Mesenchymal stem cell (in vitro differentiated cells and primary cell): ENCODE results near the gene TRIOBP.
"Not testable (repeated sequence)": the region's sequence is repeated elsewhere in the genome, so short reads cannot be mapped to it uniquely, and the experiment has no call there.

Source experiments
- DNase-seq: peaks from one replicate; pipeline ENCODE4 v3.0.0-alpha.2; 2013
- H2AFZ ChIP-seq: one replicate; pipeline ENCODE4 v1.6.1; 2013; ENCODE audit warnings: low read depth, mild to moderate bottlenecking, control low read depth, inconsistent platforms, low read length, moderate library complexity
- H2AK5ac ChIP-seq: 2 replicates; pipeline ENCODE4 v1.6.1; 2013; ENCODE audit warnings: low read length, moderate library complexity, mild to moderate bottlenecking, inconsistent platforms; ENCODE audit not compliant: severe bottlenecking
- H2BK120ac ChIP-seq: one replicate; pipeline ENCODE4 v1.6.1; 2013; ENCODE audit warnings: low read depth, mild to moderate bottlenecking, inconsistent platforms, low read length, moderate library complexity
- H2BK12ac ChIP-seq, 2 experiments: one replicate each; pipeline ENCODE4 v1.6.1; 2013; ENCODE audit warnings: inconsistent platforms in 2 of 2, low read length in 2 of 2, mild to moderate bottlenecking in 2 of 2, moderate library complexity in 2 of 2, control low read depth in 1 of 2
- H2BK15ac ChIP-seq: one replicate; pipeline ENCODE4 v1.6.1; 2013; ENCODE audit warnings: mild to moderate bottlenecking, low read depth, inconsistent platforms; ENCODE audit not compliant: poor library complexity, severe bottlenecking
- H2BK5ac ChIP-seq: 2 replicates; pipeline ENCODE4 v1.6.1; 2013; ENCODE audit warnings: low read depth, mild to moderate bottlenecking, low read length, control low read depth, inconsistent platforms; ENCODE audit not compliant: poor library complexity, severe bottlenecking
- H3K14ac ChIP-seq, 2 experiments: one replicate each; pipeline ENCODE4 v1.6.1; 2013; ENCODE audit warnings: inconsistent platforms in 2 of 2, low read length in 2 of 2, control low read depth in 1 of 2, mild to moderate bottlenecking in 1 of 2, moderate library complexity in 1 of 2
- H3K18ac ChIP-seq, 2 experiments: one replicate each; pipeline ENCODE4 v1.6.1; 2013; ENCODE audit warnings: inconsistent platforms in 2 of 2, low read length in 2 of 2, control low read depth in 1 of 2, low read depth in 1 of 2, mild to moderate bottlenecking in 1 of 2
- H3K23ac ChIP-seq, 2 experiments: one replicate each; pipeline ENCODE4 v1.6.1; 2013; ENCODE audit warnings: inconsistent platforms in 2 of 2, low read length in 2 of 2, mild to moderate bottlenecking in 2 of 2, moderate library complexity in 2 of 2, control low read depth in 1 of 2
- H3K27ac ChIP-seq: 2 replicates; pipeline ENCODE4 v1.5.1; 2013; ENCODE audit warnings: mild to moderate bottlenecking, moderate library complexity, low read length, control low read depth, inconsistent platforms; ENCODE audit not compliant: poor library complexity, severe bottlenecking
- H3K27me3 ChIP-seq, 2 experiments: 2 replicates each; pipeline versions ENCODE4 v1.6.1 to v1.7.0; 2013; ENCODE audit warnings: low read length in 2 of 2, mild to moderate bottlenecking in 2 of 2, moderate library complexity in 2 of 2, control low read depth in 1 of 2, inconsistent platforms in 1 of 2; ENCODE audit not compliant: control insufficient read depth in 1 of 2, insufficient read depth in 1 of 2
- H3K36me3 ChIP-seq, 2 experiments: 2 replicates each; pipeline versions ENCODE4 v1.6.1 to v1.7.0; 2013; ENCODE audit warnings: low read length in 2 of 2, control low read depth in 1 of 2, inconsistent platforms in 1 of 2, low read depth in 1 of 2, mild to moderate bottlenecking in 1 of 2; ENCODE audit not compliant: insufficient read depth in 2 of 2, control insufficient read depth in 1 of 2
- H3K4ac ChIP-seq, 2 experiments: one replicate each; pipeline ENCODE4 v1.6.1; 2013; ENCODE audit warnings: inconsistent platforms in 2 of 2, low read length in 2 of 2, mild to moderate bottlenecking in 2 of 2, moderate library complexity in 2 of 2, control low read depth in 1 of 2, low read depth in 1 of 2
- H3K4me1 ChIP-seq: 2 replicates; pipeline ENCODE4 v1.6.1; 2013; ENCODE audit warnings: low read depth, low read length, control low read depth; ENCODE audit not compliant: control insufficient read depth, insufficient read depth
- H3K4me2 ChIP-seq: 2 replicates; pipeline ENCODE4 v1.6.1; 2013; ENCODE audit warnings: low read length, mild to moderate bottlenecking, inconsistent platforms; ENCODE audit not compliant: poor library complexity, severe bottlenecking
- H3K4me3 ChIP-seq, 2 experiments: 2 replicates each; pipeline versions ENCODE4 v1.5.1 to v1.7.0; 2013; ENCODE audit warnings: low read length in 2 of 2, mild to moderate bottlenecking in 2 of 2, control low read depth in 1 of 2, low read depth in 1 of 2; ENCODE audit not compliant: insufficient read depth in 1 of 2
- H3K79me1 ChIP-seq: replicated peaks from 2 replicates; pipeline ENCODE4 v1.6.1; 2013; ENCODE audit warnings: mild to moderate bottlenecking, control low read depth, low read length, inconsistent platforms; ENCODE audit not compliant: poor library complexity, severe bottlenecking
- H3K9ac ChIP-seq: 2 replicates; pipeline ENCODE4 v1.7.0; 2013; ENCODE audit warnings: mild to moderate bottlenecking, low read length, moderate library complexity
- H3K9me3 ChIP-seq: 2 replicates; pipeline ENCODE4 v1.7.0; 2013; ENCODE audit warnings: mild to moderate bottlenecking, low read length; ENCODE audit not compliant: control insufficient read depth
- H4K8ac ChIP-seq: one replicate; pipeline ENCODE4 v1.6.1; 2013; ENCODE audit warnings: inconsistent platforms, mild to moderate bottlenecking, low read length, moderate library complexity
- H4K91ac ChIP-seq: one replicate; pipeline ENCODE4 v1.6.1; 2013; ENCODE audit warnings: mild to moderate bottlenecking, low read length, inconsistent platforms
- WGBS: methylation state at CpG from one replicate; pipeline ENCODE4 v1.1.7; 2013; ENCODE audit warnings: mixed read lengths; 5-methylcytosine and 5-hydroxymethylcytosine counted together

Gene TRIOBP

GRCh38 chr22:37650463-37651136 is 46.2 kb upstream of the TRIOBP start:
- H4K91ac ChIP-seq, result no peak overlapping the region

GRCh38 chr22:37654563-37655251 is 42.1 kb upstream of the TRIOBP start:
- H3K27ac ChIP-seq, result no peak overlapping the region
- no peak for DNase-seq
- H3K14ac ChIP-seq, result no peak overlapping the region
- H4K91ac ChIP-seq, result no peak overlapping the region
- no peak overlapping the region for H3K18ac ChIP-seq
- H3K9ac ChIP-seq, result no peak overlapping the region
- peaks cover 12% of the 10 kb centered on the region for H3K4me1 ChIP-seq
- H4K8ac ChIP-seq, result no peak overlapping the region
- no peak overlapping the region for H2AFZ ChIP-seq
- H3K4me2 ChIP-seq, result no peak overlapping the region
- H3K27me3 ChIP-seq, result no peaks in the 10 kb centered on the region
- 94% methylated on average over 13 of the region's 14 CpGs for WGBS
- H3K4ac ChIP-seq, result no peak overlapping the region
- no peak overlapping the region for H2BK12ac ChIP-seq
- no peak overlapping the region for H2BK5ac ChIP-seq
- no peak overlapping the region for H2AK5ac ChIP-seq
- H2BK120ac ChIP-seq, result no peak overlapping the region
- peaks cover 28 to 59% of the 10 kb centered on the region in 2 experiments for H3K36me3 ChIP-seq
- H3K9me3 ChIP-seq, result no peaks in the 10 kb centered on the region
- H2BK15ac ChIP-seq, result no peak overlapping the region
- H3K23ac ChIP-seq, result no peak overlapping the region
- H3K79me1 ChIP-seq, result peaks cover 13% of the 10 kb centered on the region
- H3K4me3 ChIP-seq, result no peak overlapping the region

More at GRCh38 chr22:37650463-37651136, 46.2 kb upstream of the TRIOBP start:
- Histone ChIP-seq H3K79me1 (peaks cover 33% of the 10 kb centered on the region), H2BK15ac (no peak overlapping the region), H3K4me3 (no peak overlapping the region), H3K9ac (no peak overlapping the region), H3K4ac (no peak overlapping the region), H4K8ac (no peak overlapping the region), H2AFZ (no peak overlapping the region), H2AK5ac (no peak overlapping the region), H2BK120ac (no peak overlapping the region), H3K9me3 (no peaks in the 10 kb centered on the region), H3K27ac (no peak overlapping the region), H3K36me3 (peaks cover 42 to 91% of the 10 kb centered on the region in 2 experiments), H2BK5ac (no peak overlapping the region), H3K14ac (no peak overlapping the region), H3K18ac (no peak overlapping the region), H3K27me3 (no peaks in the 10 kb centered on the region), H3K4me1 (peaks cover 3% of the 10 kb centered on the region), H3K23ac (no peak overlapping the region), H3K4me2 (no peak overlapping the region), H2BK12ac (no peak overlapping the region)
- DNase-seq, result no peak
- 98% methylated on average over 14 of the region's 17 CpGs for WGBS

GRCh38 chr22:37655252-37655563 is 41.6 kb upstream of the TRIOBP start:
- Histone ChIP-seq H3K18ac (no peak overlapping the region), H2AFZ (no peak overlapping the region), H2BK120ac (no peak overlapping the region)

DNA sequence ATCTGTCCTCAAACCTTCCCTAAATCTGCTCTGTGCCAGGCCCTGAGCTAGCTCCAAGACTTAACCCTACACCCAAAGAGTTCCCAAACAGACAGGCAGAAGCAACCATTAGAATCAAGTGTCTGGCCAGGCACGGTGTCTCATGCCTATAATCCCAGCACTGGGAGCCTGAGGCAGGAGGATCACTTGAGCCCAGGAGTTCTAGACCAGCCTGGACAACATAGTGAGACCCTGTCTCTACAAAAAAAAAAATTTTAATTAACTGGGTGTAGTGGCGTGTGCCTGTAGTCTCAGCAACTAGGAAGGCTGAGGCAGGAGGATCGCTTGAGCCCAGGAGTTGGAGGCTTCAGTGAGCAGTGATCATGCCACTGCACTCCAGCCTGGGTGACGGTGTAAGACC is 40.3 kb upstream of the TRIOBP start:
- H3K4me3 ChIP-seq, H4K8ac ChIP-seq, H3K9me3 ChIP-seq, H3K27ac ChIP-seq, H3K4ac ChIP-seq, H3K9ac ChIP-seq, H2BK12ac ChIP-seq, H3K18ac ChIP-seq, H2BK120ac ChIP-seq, H3K4me2 ChIP-seq, H2BK5ac ChIP-seq, H2AK5ac ChIP-seq, H3K14ac ChIP-seq, H2BK15ac ChIP-seq, H4K91ac ChIP-seq, H3K23ac ChIP-seq, H3K27me3 ChIP-seq, H2AFZ ChIP-seq, DNase-seq: not testable (repeated sequence)
- peaks cover 12% of the 10 kb centered on the region for H3K79me1 ChIP-seq
- H3K4me1 ChIP-seq, result peaks cover 27% of the 10 kb centered on the region
- H3K36me3 ChIP-seq, result peaks cover 10 to 44% of the 10 kb centered on the region in 2 experiments
- WGBS, result over 99% methylated on average over 4 of the region's 4 CpGs

More at GRCh38 chr22:37655252-37655563, 41.6 kb upstream of the TRIOBP start:
- Histone ChIP-seq H3K14ac (no peak overlapping the region), H3K36me3 (peaks cover 23 to 56% of the 10 kb centered on the region in 2 experiments), H3K9ac (no peak overlapping the region), H3K27ac (no peak overlapping the region), H3K79me1 (peaks cover 12% of the 10 kb centered on the region), H3K4ac (no peak overlapping the region), H3K4me1 (peaks cover 16% of the 10 kb centered on the region), H3K4me3 (no peak overlapping the region), H2BK5ac (no peak overlapping the region), H2BK15ac (no peak overlapping the region), H2BK12ac (no peak overlapping the region), H3K9me3 (no peaks in the 10 kb centered on the region), H3K23ac (no peak overlapping the region), H2AK5ac (no peak overlapping the region), H4K8ac (no peak overlapping the region), H3K4me2 (no peak overlapping the region), H4K91ac (no peak overlapping the region), H3K27me3 (no peaks in the 10 kb centered on the region)
- WGBS, result 97% methylated on average over 12 of the region's 17 CpGs
- DNase-seq, result no peak
